ENCODE results near the gene CCDC137. TPM values are rescaled to one million over a fixed set of nuclear protein-coding genes. Genes with fewer than 3 reads are reported as not detected.

Gene CCDC137
- total and polyA plus RNA-seq, 2 of the 13 experiments (the other 11 are each of a cell fraction or from before 2014, with no cell fraction given) = 14.6 to 39.1 TPM

GRCh38 chr17:81711814-81712467 is 45.4 kb downstream of the CCDC137 start, which contains the start of gene SLC25A10:
Gene SLC25A10, plus strand, starts transcription at chr17:81712284. Its CDS starts 143 bp downstream, at chr17:81712427.
- DNase-seq (ENCODE audit: low spot score) (peak; percentile 89), ATAC-seq (peak; percentile 56), FAIRE-seq (no peak)
- WGBS (ENCODE audit: low lambda C conversion rate) = under 1% methylated on average over 18 of the region's 89 CpGs
- intact Hi-C loops (cut with micrococcal nuclease; ENCODE audit: unreplicated experiment) (loop anchor here (1.0 kb wide), 1 partner anchor 9 kb away; the partner anchor contains the start of gene MRPL12), in situ Hi-C loops (cut with HindIII; ENCODE audit: extremely low pct_ligation_motif_present, low pct_unique_long_range_greater_than_20kb) (no loop called here)
- ChIA-PET CTCF (ENCODE audit: low intra/inter-chr PET ratio, low total read pairs) (no interaction called here), POLR2A (interaction anchor here (0.6 to 6.3 kb wide), 14 partner anchors 8 to 326 kb away, joined by 3 to 143 read pairs (median 10); partner anchors contain the start of genes ARL16, CCDC137, DCXR and HGS)
- H3K4me3 ChIP-seq (replicated peaks in 1 of 3; ENCODE audit: insufficient read depth in 1 of 3, low read depth in 2 of 3, low read length in 3 of 3) = peak within 1 kb of the TSS; percentile 87 to 95 (median 92)
- H3K4me1 ChIP-seq (ENCODE audit: insufficient read depth, low read length) = peaks cover 32% of the 10 kb centered on the region
- H3K27ac ChIP-seq (ENCODE audit: extremely low read length, insufficient read depth, low read length) = peak within 1 kb of the TSS; percentile 93
- H3K9ac ChIP-seq (ENCODE audit: insufficient read depth, low read depth, low read length) = peak within 1 kb of the TSS; percentile 93
- H4K20me1 ChIP-seq (ENCODE audit: insufficient read depth, low read length) = no peaks in the 10 kb centered on the region
- H2AFZ ChIP-seq (ENCODE audit: low read length) = no peak within 1 kb of the TSS
- peak within 1 kb of the TSS; percentile 96 for H3K4me2 ChIP-seq (ENCODE audit: low read depth, low read length)
- BruUV-seq (replicated peaks) = no TSS peak
- peaks cover 14 to 36% of the 10 kb centered on the region in 2 experiments for H3K36me3 ChIP-seq (replicated peaks in 1 of 2; ENCODE audit: control insufficient read depth in 1 of 2, insufficient read depth in 2 of 2, low read length in 2 of 2)
- no peaks in the 10 kb centered on the region; a peak in 1 of 5 replicates for H3K27me3 ChIP-seq (ENCODE audit: control insufficient read depth in 1 of 2, insufficient read depth in 2 of 2, low read length in 2 of 2)
- H3K79me2 ChIP-seq (ENCODE audit: insufficient read depth, low read length) = peaks cover 31% of the 10 kb centered on the region
- H3K9me3 ChIP-seq (ENCODE audit: low read length) = no peaks in the 10 kb centered on the region
- TF ChIP-seq ZNF431 (CRISPR knock-in tag; IDR thresholded peaks at IDR 0.05; ENCODE audit: borderline replicate concordance, low read depth) (peak; percentile 98), PHF20 (CRISPR knock-in tag; IDR thresholded peaks at IDR 0.05) (peak; percentile 81), ZNF530 (CRISPR knock-in tag; IDR thresholded peaks at IDR 0.05; ENCODE audit: low read depth) (peak; percentile 96), TBL1XR1 (IDR thresholded peaks at IDR 0.05; ENCODE audit: borderline replicate concordance, low read length, partially characterized antibody) (peak; percentile 75), CBX5 (CRISPR knock-in tag; IDR thresholded peaks at IDR 0.05; ENCODE audit: borderline replicate concordance) (peak; percentile 96), IKZF1 (IDR thresholded peaks at IDR 0.05) (no peak), SKI (IDR thresholded peaks at IDR 0.05; ENCODE audit: partially characterized antibody) (peak; percentile 89), MED1 (CRISPR knock-in tag; IDR thresholded peaks at IDR 0.05) (peak; percentile 98), ZNF709 (CRISPR knock-in tag; IDR thresholded peaks at IDR 0.05) (peak; percentile 92), ZNF570 (CRISPR knock-in tag; IDR thresholded peaks at IDR 0.05; ENCODE audit: borderline replicate concordance) (peak; percentile 96; the same call in 1 of the 2 replicates), KDM5B (CRISPR knock-in tag; IDR thresholded peaks at IDR 0.05; ENCODE audit: borderline replicate concordance) (peak; percentile 99), RFXANK (CRISPR knock-in tag; IDR thresholded peaks at IDR 0.05) (peak; percentile 84), ZFP90 (CRISPR knock-in tag; IDR thresholded peaks at IDR 0.05; ENCODE audit: borderline replicate concordance) (peak; percentile 93), CHCHD3 (CRISPR knock-in tag; IDR thresholded peaks at IDR 0.05) (peak; percentile 86; the same call in 1 of the 2 replicates), NONO (IDR thresholded peaks at IDR 0.05) (no peak), NONO (CRISPR knock-in tag; conservative IDR thresholded peaks at IDR 0.05) (peak; percentile 97), ARID4A (CRISPR knock-in tag; IDR thresholded peaks at IDR 0.05; ENCODE audit: borderline replicate concordance) (peak; percentile 93), ZNF850 (CRISPR knock-in tag; conservative IDR thresholded peaks at IDR 0.05) (peak; percentile 94), GATA4 (IDR thresholded peaks at IDR 0.05; ENCODE audit: borderline replicate concordance, low read depth) (peak; percentile 27; the same call in 1 of the 2 replicates)
- TF ChIP-seq, protein P1, sequence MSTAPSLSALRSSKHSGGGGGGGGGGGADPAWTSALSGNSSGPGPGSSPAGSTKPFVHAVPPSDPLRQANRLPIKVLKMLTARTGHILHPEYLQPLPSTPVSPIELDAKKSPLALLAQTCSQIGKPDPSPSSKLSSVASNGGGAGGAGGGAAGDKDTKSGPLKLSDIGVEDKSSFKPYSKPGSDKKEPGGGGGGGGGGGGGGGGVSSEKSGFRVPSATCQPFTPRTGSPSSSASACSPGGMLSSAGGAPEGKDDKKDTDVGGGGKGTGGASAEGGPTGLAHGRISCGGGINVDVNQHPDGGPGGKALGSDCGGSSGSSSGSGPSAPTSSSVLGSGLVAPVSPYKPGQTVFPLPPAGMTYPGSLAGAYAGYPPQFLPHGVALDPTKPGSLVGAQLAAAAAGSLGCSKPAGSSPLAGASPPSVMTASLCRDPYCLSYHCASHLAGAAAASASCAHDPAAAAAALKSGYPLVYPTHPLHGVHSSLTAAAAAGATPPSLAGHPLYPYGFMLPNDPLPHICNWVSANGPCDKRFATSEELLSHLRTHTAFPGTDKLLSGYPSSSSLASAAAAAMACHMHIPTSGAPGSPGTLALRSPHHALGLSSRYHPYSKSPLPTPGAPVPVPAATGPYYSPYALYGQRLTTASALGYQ (CRISPR knock-in tag; IDR thresholded peaks at IDR 0.05) = peak; percentile 91
